ENCODE results near the gene TMEM94.

The TMEM94 gene

GRCh38 chr17:75465039-75465438 lies 8.6 kb downstream of the TMEM94 start:
- peaks cover 38% of the 10 kb centered on the region for H3K79me2 ChIP-seq
- H3K9ac ChIP-seq = no peak overlapping the region
- H3K4me2 ChIP-seq (ENCODE audit: low read length) = no peak overlapping the region
- no peaks in the 10 kb centered on the region for H3K36me3 ChIP-seq (ENCODE audit: control insufficient read depth, insufficient read depth, low read length)
- H3K4me1 ChIP-seq = no peaks in the 10 kb centered on the region
- H3K9me3 ChIP-seq (ENCODE audit: control insufficient read depth, low read length) = no peaks in the 10 kb centered on the region
- H3K27me3 ChIP-seq (ENCODE audit: control insufficient read depth, insufficient read depth, low read length) = no peaks in the 10 kb centered on the region
- TF ChIP-seq, protein P1, sequence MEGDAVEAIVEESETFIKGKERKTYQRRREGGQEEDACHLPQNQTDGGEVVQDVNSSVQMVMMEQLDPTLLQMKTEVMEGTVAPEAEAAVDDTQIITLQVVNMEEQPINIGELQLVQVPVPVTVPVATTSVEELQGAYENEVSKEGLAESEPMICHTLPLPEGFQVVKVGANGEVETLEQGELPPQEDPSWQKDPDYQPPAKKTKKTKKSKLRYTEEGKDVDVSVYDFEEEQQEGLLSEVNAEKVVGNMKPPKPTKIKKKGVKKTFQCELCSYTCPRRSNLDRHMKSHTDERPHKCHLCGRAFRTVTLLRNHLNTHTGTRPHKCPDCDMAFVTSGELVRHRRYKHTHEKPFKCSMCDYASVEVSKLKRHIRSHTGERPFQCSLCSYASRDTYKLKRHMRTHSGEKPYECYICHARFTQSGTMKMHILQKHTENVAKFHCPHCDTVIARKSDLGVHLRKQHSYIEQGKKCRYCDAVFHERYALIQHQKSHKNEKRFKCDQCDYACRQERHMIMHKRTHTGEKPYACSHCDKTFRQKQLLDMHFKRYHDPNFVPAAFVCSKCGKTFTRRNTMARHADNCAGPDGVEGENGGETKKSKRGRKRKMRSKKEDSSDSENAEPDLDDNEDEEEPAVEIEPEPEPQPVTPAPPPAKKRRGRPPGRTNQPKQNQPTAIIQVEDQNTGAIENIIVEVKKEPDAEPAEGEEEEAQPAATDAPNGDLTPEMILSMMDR (IDR thresholded peaks at IDR 0.05) = no peak
- H3K27ac ChIP-seq = no peak overlapping the region
- no peak overlapping the region for H2AFZ ChIP-seq
- no peak overlapping the region for H3K4me3 ChIP-seq (ENCODE audit: low read depth, low read length)

- Histone ChIP-seq H2AFZ (no peak overlapping the region), H3K27ac (no peak overlapping the region), H3K27me3 (ENCODE audit: control insufficient read depth, insufficient read depth, low read length) (no peaks in the 10 kb centered on the region), H3K4me3 (ENCODE audit: low read depth, low read length) (no peak overlapping the region), H3K36me3 (ENCODE audit: control insufficient read depth, insufficient read depth, low read length) (no peaks in the 10 kb centered on the region), H3K9me3 (ENCODE audit: control insufficient read depth, low read length) (no peaks in the 10 kb centered on the region), H3K79me2 (peaks cover 38% of the 10 kb centered on the region), H3K9ac (no peak overlapping the region), H3K4me2 (ENCODE audit: low read length) (no peak overlapping the region), H3K4me1 (no peaks in the 10 kb centered on the region)
- TF ChIP-seq, protein P1 (IDR thresholded peaks at IDR 0.05) = no peak
Observed at GRCh38 chr17:75468291-75468754, 11.9 kb downstream of the TMEM94 start.

GRCh38 chr17:75468779-75469373 lies 12.4 kb downstream of the TMEM94 start:
- H2AFZ ChIP-seq = no peak overlapping the region
- TF ChIP-seq, protein P1 (IDR thresholded peaks at IDR 0.05) = no peak
- H3K4me3 ChIP-seq (ENCODE audit: low read depth, low read length) = no peak overlapping the region
- H3K4me1 ChIP-seq = no peaks in the 10 kb centered on the region
- no peak overlapping the region for H3K4me2 ChIP-seq (ENCODE audit: low read length)
- H3K9ac ChIP-seq = no peak overlapping the region
- no peaks in the 10 kb centered on the region for H3K27me3 ChIP-seq (ENCODE audit: control insufficient read depth, insufficient read depth, low read length)
- H3K27ac ChIP-seq = no peak overlapping the region
- peaks cover 35% of the 10 kb centered on the region for H3K79me2 ChIP-seq
- no peaks in the 10 kb centered on the region for H3K36me3 ChIP-seq (ENCODE audit: control insufficient read depth, insufficient read depth, low read length)
- H3K9me3 ChIP-seq (ENCODE audit: control insufficient read depth, low read length) = no peaks in the 10 kb centered on the region

GRCh38 chr17:75471207-75471606 lies 14.8 kb downstream of the TMEM94 start:
- Histone ChIP-seq H2AFZ (no peak overlapping the region), H3K4me2 (ENCODE audit: low read length) (no peak overlapping the region), H3K79me2 (peaks cover 29% of the 10 kb centered on the region), H3K4me1 (peaks cover 6% of the 10 kb centered on the region), H3K9me3 (ENCODE audit: control insufficient read depth, low read length) (no peaks in the 10 kb centered on the region), H3K27ac (no peak overlapping the region), H3K27me3 (ENCODE audit: control insufficient read depth, insufficient read depth, low read length) (no peaks in the 10 kb centered on the region), H3K36me3 (ENCODE audit: control insufficient read depth, insufficient read depth, low read length) (no peaks in the 10 kb centered on the region), H3K4me3 (ENCODE audit: low read depth, low read length) (no peak overlapping the region), H3K9ac (no peak overlapping the region)
- TF ChIP-seq, protein P1 (IDR thresholded peaks at IDR 0.05) = no peak

DNA sequence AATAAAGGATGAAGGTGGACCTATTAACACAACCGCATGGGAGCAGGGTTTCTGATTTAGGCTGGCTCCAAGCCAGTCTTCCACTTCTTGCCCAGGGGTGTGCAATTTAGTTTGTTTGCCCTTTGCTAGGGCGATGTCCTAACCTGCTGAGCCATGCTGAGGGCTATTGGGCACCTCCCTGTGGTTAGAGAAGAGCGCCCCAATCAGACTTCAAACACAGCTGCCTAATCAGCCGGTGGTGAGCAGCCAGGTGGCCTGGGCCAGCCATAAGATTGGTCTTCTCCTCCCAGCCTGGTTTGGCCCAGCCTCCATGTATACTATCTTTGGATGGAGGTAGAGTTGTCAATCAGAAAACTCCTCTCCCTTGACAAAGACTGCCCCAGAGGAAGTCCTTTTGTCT lies 15.7 kb downstream of the TMEM94 start:
- Histone ChIP-seq H2AFZ (no peak overlapping the region), H3K4me1 (peaks cover 6% of the 10 kb centered on the region), H3K9ac (no peak overlapping the region), H3K27ac (no peak overlapping the region), H3K4me2 (ENCODE audit: low read length) (no peak overlapping the region), H3K79me2 (peaks cover 26% of the 10 kb centered on the region), H3K27me3 (ENCODE audit: control insufficient read depth, insufficient read depth, low read length) (no peaks in the 10 kb centered on the region), H3K36me3 (ENCODE audit: control insufficient read depth, insufficient read depth, low read length) (no peaks in the 10 kb centered on the region), H3K4me3 (ENCODE audit: low read depth, low read length) (no peak overlapping the region), H3K9me3 (ENCODE audit: control insufficient read depth, low read length) (no peaks in the 10 kb centered on the region)
- TF ChIP-seq, protein P1 (IDR thresholded peaks at IDR 0.05) = no peak
